ENCODE data around the gene HINT1.
A peak's percentile ranks its signal among the peaks of the same experiment; 100 is the strongest.
"Not testable (repeated sequence)": the region's sequence is repeated elsewhere in the genome, so short reads cannot be mapped to it uniquely, and the experiment has no call there.

HINT1 gene

DNA sequence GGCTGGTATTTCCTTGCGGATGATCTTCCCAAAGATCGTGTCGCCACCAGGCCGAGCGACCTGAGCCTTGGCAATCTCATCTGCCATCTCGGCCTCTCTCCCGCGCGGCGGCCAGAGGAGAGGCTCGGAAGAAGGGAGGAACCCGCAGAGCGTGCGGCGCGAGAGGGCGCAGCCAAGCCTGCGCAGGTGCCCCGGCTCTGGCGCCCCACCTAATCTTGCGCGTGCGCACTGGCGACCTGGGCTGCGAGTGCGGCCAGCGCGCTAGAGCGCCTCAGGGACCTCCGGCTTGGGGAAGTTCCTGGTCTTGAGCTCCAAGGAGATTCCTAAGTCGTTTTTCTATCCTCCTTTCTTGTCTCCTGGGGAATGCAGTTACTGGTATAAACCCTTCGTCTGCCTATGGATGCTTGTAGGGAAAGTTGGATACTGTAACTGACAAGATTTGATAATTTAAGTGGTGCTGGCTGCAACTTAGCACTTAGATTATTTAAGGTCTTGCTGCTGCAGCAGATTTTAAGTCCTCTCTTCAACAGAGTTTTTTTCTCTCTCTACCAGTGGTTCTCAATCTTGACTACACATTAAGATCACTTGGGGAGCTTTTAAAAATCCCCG lies at the start of gene HINT1:
Gene HINT1, minus strand, starts transcription at position 138 of the 609 bp plus-strand sequence. Its CDS starts 51 bp downstream, at position 87.
- peak; percentile 96 for DNase-seq

DNA sequence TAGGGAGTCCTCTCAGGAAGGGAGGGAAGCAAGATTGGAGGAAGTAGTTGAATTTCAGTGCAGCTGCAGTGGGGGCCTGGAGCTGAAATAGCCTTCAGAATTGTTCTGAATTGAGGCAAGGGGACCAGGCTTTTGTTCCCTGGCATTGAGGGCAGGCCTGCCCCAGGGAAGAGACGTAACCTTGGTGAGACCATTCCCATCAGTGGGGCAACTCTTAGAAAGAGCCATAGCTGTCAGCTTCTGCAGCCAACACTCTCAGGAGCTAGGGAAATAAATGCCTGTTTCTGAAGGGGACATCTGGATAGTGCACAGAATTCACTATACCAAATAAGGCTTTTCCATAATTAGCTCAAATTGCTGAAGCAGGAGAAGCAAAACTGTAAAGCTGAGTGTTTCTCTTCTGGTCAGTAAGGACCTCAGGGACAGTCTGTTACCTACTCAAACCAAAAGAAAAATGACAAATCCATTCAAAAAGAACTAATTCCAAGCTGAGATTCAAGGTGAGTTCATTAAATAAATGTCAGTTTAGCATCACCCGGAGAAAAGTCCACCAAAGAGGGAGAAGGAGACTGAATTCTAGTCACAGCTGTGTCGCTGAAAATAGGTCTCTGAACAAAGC lies 49.7 kb upstream of the HINT1 start:
- no peak for DNase-seq

DNA sequence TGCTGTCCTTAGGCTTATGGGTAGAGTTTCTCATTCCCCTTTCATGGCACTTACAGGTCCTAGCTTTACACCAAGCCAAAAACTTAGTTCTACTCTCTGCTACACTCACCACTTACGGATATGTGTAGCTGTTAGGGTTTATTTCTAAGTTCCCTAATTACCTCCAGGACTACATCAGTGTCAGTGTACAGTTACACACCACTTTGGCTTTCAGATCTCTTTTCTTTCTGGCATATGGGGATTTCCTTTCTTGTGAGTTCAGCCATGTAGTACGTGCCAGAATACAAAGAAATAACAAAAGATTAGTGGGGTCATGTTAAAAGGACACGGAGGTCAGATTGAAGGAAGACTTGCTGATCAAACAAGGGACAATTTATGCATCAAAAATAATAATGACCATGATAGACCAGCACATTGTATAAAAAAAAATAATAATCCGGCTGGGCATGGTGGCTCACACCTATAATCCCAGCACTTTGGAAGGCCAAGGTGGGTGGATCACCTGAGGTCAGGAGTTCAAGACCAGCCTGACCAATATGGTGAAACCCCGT lies 47.5 kb upstream of the HINT1 start:
- DNase-seq = no peak

DNA sequence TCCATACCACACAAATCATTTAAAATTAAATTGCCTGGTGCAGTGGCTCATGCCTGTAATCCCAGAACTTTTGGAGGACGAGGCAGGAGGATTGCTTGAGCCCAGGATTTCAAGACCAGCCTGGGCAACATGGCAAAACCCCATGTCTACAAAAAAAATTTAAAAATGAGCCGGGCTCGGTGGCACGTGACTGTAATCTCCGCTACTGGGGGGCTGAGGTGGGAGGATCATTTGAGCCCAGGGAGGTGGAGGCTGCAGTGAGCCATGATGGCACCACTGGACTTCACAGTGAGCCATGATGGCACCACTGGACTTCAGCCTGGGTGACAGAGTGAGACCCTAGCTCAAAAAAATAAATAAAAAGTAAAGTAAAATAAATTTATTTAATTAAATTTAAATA lies 46.6 kb upstream of the HINT1 start:
- no peak for DNase-seq

DNA sequence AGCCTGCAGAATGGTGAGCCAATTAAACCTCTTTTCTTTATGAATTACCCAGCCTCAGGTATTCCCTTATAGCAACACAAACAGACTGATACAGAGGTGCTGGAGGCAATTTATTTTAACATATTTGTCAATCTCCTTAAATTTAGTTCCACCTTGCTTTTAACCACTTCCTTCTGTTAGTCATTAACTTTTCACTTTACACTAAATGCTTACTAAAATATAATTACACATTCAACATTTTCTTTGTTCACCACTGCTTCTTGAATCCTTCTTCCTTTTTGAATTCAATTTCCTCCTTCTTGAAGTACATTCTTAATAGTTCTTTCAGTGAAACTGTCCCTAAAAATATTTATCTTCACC lies 45.1 kb upstream of the HINT1 start:
- DNase-seq = no peak

DNA sequence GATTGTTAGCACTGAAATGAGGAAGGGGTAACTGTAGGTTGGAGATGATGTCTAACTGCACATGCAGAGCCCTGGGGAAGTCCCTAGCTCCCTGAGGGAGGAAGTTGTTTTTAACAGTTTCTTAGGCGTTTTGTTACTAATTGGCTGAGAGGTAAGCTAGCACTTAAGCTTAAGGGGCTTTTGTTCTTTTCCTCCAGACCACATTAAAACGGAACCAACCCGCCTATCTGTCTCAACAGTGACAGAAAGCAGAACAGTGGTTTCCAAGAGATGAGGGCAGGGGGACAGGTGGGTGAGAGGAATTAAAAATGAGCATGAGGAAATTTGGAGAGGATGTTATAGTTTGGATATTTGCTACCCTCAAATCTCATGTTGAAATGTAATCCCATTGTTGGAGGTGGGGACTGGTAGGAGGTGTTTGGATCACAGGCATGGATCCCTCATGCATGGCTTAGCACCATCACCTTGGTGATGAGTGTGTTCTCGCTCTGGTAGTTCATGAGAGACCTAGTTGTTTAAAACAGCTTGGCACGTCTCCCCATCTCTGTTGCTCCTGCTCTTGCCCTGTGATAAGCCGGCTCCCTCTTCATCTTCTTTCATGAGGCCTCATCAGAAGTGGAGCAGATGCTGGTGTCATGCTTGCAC lies 44.6 kb upstream of the HINT1 start:
- DNase-seq = peak; percentile 64

DNA sequence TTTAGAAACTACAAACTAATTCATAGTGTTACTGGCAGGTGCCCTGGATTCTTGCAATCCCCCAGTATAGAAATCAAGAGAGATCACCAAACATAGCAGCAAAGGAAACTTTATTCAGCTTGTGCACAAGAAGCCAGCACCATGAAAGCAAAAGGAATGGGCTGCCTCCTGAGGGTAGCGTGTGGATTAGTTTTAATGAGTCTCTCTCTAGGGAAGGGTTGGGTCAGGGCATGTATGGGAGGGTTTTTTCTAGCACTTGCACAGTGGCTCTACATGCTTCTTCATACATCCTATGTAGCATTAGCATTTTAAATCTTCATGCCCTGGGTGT lies 44.1 kb upstream of the HINT1 start:
- DNase-seq = no peak

DNA sequence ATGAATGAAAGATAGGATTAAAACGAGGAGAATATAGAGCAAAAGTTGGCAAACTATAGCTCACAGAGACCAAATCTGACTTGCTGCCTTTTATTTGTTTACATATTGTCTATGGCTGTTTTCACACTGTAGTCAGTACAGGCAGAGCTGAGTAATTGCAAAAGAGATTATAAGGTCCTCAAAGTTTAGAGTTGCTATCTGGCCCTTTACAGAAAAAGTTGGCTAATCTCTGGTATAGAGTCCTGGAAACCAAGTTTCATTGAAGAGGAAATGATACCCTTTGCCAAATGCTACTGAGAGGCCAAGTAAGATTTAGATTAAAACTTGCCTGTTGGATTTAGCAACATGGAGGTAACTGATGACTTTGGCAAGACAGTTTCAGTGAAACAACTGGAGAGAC lies 41.7 kb upstream of the HINT1 start:
- no peak for DNase-seq

DNA sequence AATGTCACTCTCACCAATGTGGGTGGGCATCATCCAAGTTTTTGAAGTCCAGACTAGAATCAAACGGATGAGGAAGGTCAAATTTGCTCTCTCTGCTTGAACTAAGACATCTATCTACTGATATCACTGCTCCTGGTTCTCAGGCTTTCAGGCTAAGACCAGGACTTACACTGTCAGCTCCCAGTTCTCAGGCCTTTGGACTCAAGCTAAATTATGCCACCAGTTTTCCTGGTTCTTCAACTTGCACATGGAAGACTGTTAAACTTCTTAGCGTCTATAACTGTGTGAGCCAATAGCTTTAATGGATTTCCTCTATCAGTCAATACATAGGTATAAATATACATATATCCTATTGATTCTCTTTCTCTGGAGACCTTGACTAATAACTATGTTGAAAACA lies 41.0 kb upstream of the HINT1 start:
- no peak for DNase-seq

DNA sequence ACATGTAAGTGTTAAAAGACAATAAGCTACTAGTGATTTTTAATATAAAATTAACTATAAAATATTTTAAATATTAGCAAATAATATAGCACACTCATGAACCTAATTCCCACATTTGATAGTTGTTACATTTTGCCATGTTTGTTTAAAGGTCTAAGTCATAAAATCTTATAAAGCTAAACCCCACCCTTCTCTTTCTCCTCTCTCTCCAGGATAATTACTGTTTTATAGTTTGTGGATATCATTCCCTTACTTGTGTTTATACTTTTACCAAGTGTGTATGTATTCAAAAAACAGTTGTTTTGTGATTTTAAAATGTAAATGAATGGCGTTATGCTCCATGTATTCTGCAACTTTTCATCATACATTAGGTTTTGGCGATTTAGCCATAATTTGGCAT lies 39.9 kb upstream of the HINT1 start:
- DNase-seq = no peak

DNA sequence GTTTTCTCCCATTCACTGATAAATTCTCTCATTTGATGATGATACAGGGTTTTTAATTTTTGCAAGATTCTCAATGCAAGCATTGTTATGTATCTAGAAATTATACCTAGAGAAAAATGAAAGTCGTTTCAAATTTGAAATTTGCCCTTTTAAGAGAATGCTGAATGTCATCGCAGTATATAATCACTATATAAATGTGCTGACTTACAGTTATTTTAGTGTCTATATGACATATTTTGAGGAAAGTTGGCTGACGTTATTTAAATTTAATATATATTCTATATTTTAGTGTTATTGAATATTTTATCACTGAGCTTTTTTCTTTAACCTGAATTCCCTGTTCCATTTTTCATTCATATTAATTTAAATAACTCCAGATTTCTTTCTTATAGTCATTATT lies 35.5 kb upstream of the HINT1 start:
- no peak for DNase-seq

DNA sequence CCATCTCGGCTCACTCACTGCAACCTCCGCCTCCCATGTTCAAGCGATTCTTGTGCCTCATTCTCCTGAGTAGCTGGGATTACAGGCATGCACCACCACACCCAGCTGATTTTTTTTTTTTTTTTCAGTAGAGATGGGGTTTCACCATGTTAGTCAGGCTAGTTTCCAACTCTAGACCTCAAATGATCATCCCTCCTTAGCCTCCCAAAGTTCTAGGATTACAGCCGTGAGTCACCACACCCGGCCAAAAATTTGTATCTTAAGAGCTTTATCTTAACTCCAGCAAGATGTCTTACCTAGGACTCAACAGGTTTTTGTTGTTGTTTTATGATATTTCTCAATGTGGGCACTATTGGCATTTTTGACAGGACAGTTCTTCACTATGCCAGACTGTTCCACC lies 33.6 kb upstream of the HINT1 start:
- no peak for DNase-seq

DNA sequence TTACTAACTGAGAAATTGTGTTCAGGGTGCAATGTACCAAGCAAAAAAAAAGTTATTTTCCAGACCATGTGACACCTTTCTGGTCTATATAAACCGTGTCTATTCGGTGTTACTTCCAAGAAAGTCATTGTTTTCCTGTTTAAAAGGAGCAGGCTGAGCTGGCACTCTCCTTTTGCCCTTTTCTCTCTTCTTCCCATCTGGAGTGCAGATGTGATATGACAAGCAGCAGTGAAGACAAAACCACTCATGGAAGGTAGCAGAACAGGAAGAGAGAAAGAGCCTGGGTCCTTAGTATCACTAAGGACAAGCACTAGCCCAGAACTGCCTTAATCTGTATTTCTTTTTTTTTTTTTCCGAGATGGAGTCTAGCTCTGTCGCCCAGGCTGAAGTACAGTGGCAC lies 31.3 kb upstream of the HINT1 start:
- no peak for DNase-seq

DNA sequence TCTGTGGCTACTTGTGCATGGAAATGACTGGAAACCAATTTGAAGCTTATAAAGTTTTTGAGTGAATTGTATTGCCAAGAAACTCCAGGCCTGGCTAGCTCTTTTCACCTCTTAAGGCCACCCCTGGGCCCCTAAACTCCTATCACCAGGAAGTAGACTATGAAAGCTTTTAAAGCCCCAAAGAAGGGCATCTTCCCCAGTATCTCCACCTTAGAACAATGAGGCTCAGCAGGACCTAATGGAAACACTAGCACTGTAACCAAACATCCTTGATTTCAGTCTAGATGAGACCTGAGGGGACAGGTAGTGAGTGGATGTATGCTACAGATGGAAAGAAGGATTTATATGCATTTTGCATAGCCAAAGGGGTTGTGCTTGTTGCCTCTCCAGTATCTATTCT lies 30.6 kb upstream of the HINT1 start:
- DNase-seq = no peak

DNA sequence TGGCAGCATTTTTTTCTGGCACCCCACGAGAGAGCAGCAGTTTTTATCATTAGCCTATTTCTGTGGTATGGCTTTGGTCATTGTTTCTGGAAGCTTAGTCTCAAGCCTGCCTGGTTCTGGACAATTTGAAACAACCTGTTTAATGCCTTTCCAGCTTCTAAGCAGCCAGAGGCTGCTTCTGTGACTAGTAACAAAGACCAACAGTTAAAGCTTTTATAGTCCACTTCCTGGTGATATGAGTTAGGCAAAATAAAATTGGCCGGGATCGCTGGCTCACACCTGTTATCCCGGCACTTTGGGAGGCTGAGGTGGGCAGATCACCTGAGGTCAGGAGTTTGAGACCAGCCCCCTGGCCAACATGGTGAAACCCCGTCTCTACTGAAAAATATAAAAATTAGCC lies 29.7 kb upstream of the HINT1 start:
- no peak for DNase-seq

DNA sequence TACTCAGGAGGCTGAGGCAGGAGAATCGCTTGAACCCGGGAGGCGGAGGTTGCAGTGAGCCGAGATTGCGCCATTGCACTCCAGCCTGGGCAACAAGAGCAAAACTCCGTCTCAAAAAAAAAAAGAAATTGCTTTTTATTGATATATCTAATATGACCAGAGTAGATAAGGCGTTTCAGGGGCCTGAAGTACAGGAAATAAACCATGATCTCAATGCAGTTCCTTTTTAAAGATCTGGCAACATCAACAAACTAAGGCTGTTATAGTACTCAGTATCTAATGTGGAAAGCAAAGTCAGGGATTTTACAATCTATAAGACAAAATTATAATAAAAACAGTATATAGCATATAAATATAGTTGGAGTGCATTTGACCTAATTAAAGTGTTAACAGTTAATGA lies 28.8 kb upstream of the HINT1 start:
- DNase-seq = not testable (repeated sequence)

DNA sequence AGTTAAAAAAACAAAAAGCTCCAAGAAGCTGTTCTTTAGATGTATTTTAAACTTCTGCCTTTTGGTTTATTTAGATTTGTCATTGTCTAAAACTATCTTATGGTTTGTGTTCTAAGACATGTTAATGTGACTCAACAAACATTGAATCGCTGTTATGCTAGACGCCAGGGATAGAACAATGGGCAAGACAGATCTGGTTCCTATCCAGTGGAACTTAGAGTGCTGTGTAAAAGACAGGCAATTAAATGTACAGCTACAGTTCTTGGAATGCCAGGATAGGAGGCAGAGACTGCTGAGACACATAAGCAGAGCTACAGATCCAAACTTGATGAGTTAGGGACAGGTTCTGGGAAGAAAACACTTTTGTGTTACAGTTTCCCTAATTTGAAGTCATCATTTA lies 28.1 kb upstream of the HINT1 start:
- DNase-seq = no peak

DNA sequence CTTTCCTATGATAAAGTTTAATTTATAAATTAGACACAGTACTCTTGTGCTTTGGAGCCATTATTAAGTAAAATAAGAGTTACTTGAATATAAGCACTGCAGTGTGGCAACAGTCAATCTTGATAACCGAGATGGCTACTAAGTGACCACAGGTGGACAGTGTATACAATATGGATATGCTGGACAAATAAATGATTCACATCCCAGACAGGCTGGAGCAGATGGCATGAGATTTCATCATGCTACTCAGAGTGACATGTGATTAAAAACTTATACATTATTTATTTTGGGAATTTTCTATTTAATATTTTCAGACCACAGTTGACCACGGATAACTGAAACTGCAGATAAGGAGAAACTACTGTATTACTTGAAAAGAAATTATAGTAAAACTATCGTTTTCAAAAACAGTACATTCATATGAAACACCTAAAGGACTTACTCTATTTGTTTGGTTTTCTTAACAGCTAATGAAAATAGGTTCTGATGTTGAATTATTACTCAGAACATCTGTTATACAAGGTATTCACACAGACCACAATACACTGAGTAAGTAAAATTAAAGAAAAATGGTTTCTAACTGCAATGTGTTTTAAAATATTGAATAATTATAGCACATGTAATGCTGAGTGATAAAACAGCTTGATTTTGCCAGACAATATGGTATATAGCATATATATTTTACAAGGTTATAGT lies 21.7 kb upstream of the HINT1 start:
- DNase-seq = no peak

DNA sequence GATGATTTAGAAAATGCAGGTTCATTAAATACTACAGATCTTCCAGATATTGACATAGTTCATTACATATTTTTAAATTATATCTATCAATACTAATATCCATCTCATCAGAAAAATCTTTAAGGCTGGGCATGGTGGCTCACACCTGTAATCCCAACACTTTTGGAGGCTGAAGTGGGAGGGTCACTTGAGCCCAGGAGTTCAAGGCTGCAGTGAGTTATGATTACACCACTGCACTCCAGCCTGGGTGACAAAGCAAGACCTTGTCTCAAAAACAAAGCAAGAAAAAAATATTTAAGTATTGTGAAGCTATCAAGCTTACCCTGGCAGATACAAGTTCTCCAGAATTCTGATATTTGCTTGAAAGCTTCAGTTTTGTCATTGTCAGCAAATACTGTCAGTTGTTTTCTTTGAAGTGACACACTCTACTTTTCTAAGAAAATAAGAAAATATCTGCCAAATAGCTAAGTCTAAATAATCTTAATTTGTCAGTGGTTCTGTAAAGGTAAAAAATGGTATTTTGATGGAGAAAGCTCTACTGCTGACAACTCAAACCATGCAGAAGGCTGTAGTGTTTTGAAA lies 20.6 kb upstream of the HINT1 start:
- DNase-seq = no peak

DNA sequence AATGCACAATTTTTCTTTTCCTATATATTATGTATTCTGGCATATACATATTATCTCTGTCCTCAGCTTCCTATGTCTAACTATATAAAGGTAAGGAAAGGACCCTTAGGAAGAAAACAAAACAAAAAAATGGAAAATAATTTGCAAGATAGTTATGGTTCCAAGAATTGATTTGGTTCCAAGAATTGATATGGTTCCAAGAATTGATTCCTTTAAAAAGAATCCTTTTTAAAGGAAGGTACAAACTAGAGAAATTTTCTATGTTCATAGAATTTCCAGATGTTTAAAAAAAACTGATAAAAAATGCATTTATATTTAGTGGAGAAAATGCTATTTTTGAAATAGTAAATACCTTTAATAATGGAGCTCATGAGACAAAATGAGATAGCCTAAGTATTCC lies 17.8 kb upstream of the HINT1 start:
- no peak for DNase-seq

DNA sequence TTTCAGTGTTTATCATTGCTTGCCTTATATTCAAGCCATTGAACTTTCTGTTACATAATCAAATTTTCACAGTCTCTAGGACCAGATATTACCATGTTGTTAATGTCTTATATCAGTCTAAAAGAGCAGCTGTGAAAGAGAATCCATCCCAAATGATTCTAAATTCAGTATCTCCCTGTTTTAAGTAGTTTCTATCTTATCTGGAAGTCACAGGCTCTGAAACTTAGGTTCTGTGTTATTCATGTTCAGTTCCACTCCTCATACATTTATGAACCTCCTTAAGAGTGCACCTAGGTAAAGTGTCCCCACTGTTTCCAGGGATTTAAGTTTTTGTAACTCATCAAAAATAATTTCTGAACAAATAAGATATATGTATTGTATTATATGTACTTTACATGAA lies 15.4 kb upstream of the HINT1 start:
- no peak for DNase-seq

DNA sequence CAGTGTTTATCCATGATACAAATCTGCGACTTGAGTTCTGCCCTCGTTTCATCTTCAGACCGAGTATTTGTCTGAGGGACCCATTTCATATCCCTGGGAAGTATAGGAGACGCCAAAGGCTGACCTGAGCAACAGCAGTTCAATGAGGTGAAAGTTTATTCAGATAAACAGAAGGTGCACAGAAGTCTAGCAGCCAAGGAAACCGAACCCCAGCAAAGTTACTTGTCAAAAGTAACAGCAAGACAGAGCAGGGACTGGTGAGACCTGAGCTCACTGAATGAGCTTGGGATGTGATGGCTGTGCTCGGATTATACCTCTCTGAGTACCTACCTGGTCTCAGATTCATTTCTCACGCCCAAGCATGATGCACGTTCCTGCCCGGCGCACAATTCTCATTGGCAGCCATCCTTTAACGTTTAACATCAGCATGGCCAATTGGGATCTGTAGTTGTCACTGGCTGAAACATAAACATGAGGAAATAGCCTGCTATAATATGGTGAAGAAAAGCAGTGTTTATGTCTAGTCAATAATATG lies 6.3 kb upstream of the HINT1 start:
- peak; percentile 29 for DNase-seq

DNA sequence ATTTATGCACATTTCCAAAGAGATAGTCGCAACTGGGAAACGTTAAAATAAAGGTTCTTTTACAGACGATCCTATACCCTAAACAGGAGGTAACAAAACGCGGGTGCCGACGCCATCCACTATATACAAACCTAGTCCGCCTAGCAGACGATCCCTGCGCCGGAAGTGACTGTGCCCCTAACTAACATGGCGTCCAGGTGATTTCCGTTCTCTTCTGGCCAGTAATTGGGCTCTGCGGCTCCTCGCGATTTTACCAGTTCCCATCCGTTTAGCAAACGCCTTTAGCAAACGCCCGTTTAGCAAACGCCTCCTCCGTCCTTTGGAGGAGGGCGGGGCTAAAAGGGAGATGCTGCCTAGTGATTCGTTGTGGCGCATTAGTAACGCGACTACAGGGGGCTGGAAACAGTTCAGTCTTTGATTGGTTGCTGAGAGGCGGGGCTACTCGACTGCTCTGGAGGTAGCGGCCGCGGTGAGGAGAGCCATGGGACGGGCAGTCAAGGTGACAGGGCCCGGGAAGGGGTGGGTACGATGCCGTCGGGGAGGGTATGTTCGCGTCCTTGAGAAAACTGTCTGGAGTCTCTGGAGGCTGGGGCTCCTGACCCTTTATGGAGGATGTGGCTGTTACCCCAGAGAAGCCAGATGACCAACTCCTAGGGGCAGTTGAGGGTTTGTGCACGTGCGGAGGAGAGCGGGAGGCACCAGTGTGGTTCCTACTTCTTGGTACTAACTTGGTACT lies 5.7 kb upstream of the HINT1 start, which contains the start of gene LYRM7:
Gene LYRM7, plus strand, starts transcription at position 405 of the 736 bp plus-strand sequence. Its CDS starts 77 bp downstream, at position 482.
- peak; percentile 94 for DNase-seq

Measured in CD4-positive, alpha-beta T cell treated with Interleukin-17A for 4 hours (primary cell).